AG04450 (cell line): ENCODE data around the gene HLA-F. TPM values are rescaled to one million over a fixed set of nuclear protein-coding genes. Genes with fewer than 3 reads are reported as not detected.

ENCODE experiments used
- CTCF ChIA-PET: fragments of 300-600, 350-600 bp; formaldehyde crosslinking; extraction: SDS; loops from one replicate; lab custom pipeline; 2022; ENCODE audit warnings: antibody characterized with exemption, inconsistent platforms; lab: Charles Lee
- POLR2A ChIA-PET: fragments of 350-600 bp; formaldehyde crosslinking; extraction: SDS; loops from one replicate; lab custom pipeline; 2021; ENCODE audit warnings: antibody characterized with exemption, inconsistent platforms; lab: Yijun Ruan, JAX
- DNase-seq: peaks from one replicate; pipeline ENCODE4 v3.0.0-alpha.2; 2011; ENCODE audit warnings: low read depth, low spot score
- H3K27ac ChIP-seq: one replicate; pipeline ENCODE4 v1.5.1; 2012; ENCODE audit warnings: low read depth, low read length, control low read depth
- H3K27me3 ChIP-seq: one replicate; pipeline ENCODE4 v1.6.0; 2012; ENCODE audit warnings: low read length; ENCODE audit not compliant: control insufficient read depth, insufficient read depth
- H3K4me3 ChIP-seq: 2 replicates; pipeline ENCODE4 v1.5.1; 2011; ENCODE audit warnings: mild to moderate bottlenecking, low read depth, low read length, control low read depth
- H3K9me3 ChIP-seq: 2 replicates; pipeline ENCODE4 v1.5.1; 2012; ENCODE audit warnings: low read length; ENCODE audit not compliant: control insufficient read depth, insufficient read depth
- CTCF ChIP-seq: IDR thresholded peaks from 2 replicates; pipeline ENCODE4 v1.5.1; 2011; ENCODE audit warnings: low read depth, low read length, control low read depth, inconsistent platforms
- polyA plus RNA-seq: library from polyadenylated mRNA; depleted of rRNA; stranded (reverse); fragments of >200 nt; gene quantifications from 2 replicates; pipeline ENCODE4 v1.2.3, GENCODE V29; 2011

HLA-F gene
- polyA plus RNA-seq, 1 experiment: 0.12 TPM

GRCh38 chr6:29694637-29695036, 28.6 kb upstream of the HLA-F start:
- Histone ChIP-seq H3K27me3 (no peaks in the 10 kb centered on the region), H3K27ac (no peak overlapping the region), H3K4me3 (no peak overlapping the region), H3K9me3 (peaks cover 5% of the 10 kb centered on the region; the same call in 1 of the 2 replicates)
- ChIA-PET CTCF (interaction anchor here (1.1 to 3.1 kb wide), 3 partner anchors 8 to 46 kb away, joined by 4 to 39 read pairs (median 15); no protein-coding TSS in a partner anchor), POLR2A (no interaction called here)
- no peak for DNase-seq
- TF ChIP-seq CTCF: no peak

DNA sequence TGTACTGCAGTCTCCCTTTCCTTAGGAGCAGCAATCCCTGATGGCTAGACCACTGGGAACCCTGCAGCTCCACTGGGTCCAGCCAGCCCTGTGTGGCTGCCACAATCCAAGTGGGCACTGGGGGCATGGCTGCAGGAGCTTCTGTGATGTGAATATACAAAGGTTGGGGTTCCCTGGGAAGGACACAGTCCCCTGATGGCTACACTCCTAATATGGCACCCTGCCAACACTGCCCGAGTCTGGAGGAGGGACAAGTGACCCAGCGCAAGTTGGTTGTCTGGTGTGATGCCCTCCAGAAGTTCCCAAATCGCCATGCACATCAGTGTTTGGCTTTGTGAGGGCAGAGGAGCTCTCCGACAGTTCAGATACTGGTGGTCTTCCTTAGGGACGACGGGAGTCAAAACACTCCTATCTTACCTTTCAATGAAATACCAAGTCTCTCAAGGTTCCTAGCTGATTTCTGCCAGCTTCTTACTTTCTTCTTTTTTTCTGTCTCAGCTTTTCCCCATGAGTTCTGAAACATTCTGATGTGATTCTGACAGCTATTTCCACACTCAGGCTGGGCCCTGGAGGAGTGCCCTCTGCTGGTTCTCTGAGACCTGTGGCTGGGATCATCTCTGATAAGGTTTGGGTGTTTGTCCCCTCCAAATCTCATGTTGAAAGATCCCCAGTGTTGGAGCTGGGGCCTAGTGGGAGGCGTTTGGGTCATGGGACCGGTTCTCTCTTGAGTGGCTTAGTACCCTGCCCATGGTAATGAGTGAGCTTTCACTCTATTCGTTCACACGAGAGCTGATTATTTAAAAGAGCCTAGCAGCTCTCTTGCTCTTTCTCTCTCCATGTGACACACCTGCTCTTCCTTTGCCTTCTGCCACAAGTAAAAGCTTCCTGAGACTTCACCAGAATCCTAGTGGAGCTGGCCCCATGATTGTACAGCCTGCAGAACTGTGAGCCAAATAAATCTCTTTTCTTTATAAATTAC, 26.8 kb upstream of the HLA-F start:
- no peak for DNase-seq
- ChIA-PET POLR2A (no interaction called here), CTCF (interaction anchor here (0.6 to 3.1 kb wide), 10 partner anchors 9 to 640 kb away, joined by 3 to 39 read pairs (median 4); no protein-coding TSS in a partner anchor)
- peaks cover 5% of the 10 kb centered on the region; the same call in 1 of the 2 replicates for H3K9me3 ChIP-seq
- no peak overlapping the region for H3K27ac ChIP-seq
- no peak overlapping the region for H3K4me3 ChIP-seq
- peak; percentile 51 for TF ChIP-seq CTCF
- H3K27me3 ChIP-seq: no peaks in the 10 kb centered on the region

DNA sequence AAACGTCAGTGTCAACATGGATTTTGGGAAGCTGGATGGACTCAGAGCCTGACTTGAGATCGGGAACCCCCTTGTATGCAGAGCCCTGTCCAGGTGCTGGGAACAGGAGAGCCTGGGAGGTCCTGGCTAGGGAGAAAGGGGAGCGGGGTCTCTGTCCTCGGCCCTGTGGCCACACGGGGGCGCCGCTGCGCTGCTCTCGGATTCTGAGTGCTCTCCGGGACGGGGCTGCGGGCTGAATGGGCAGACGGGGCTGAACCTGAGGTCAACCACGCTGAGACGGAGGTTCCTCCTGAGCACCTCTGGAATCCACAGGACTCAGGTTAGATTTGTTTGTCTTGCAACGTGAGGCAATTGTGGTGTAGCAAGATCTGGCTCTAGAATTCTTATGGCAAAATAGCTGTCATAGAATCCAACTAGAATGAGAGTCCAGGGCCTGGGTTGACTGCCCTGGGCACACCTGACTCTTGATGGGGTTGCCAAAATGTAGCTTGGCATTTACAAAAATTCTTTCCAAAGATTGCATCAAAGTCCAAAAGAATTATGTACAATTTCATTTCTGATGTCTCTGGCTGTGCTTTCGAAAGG, 20.6 kb upstream of the HLA-F start:
- POLR2A ChIA-PET: no interaction called here
- TF ChIP-seq CTCF: peak; percentile 63
- CTCF ChIA-PET: interaction anchor here (0.5 to 1.4 kb wide), 9 partner anchors 9 to 311 kb away, joined by 3 to 8 read pairs (median 4); no protein-coding TSS in a partner anchor
- Histone ChIP-seq H3K4me3 (no peak overlapping the region), H3K27ac (no peak overlapping the region), H3K9me3 (no peaks in the 10 kb centered on the region), H3K27me3 (peaks cover 8% of the 10 kb centered on the region)
- DNase-seq: no peak

DNA sequence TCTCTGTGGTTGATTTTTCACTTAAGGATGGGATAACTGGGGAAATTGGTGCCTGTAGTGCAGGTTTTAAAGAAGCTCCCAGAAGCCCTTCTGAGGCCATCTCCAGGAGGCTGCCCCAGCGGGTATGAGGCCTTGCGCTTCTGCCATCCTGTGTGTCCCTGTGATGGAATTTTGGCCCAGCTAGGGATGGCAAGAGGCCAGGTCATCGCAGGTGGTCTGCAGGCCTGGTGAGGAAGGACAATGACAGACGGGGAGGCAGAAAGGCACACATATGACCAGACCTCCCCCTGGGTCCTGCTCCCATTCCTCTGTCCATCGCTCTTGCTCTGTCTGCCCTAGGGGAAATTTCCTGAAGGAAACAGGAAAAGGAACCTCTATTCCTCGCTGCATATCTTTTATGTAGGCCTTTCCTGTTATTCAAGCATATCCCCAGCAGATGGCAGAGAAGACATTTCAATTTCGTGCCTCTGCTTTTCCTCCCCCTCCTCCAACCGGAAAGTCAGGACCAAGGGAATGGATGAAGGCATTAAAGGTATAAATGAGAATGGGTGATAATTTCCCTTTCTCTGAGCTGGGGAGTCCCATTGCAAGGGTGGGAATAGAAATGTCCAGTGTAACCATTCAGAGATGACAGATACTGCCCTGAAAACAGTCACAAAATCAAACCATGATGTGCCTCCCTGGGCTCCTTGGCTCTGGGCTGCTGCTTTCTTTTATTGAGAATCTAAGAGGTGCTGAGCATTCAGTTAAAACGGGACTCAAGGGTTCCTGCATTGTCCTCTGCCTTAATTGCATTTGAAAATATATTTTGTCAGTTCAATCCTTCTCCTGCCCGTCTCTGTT, 17.6 kb upstream of the HLA-F start:
- POLR2A ChIA-PET: no interaction called here

More for the DNA sequence above, 17.6 kb upstream of the HLA-F start:
- CTCF ChIA-PET: interaction anchor here (0.6 to 2.5 kb wide), 10 partner anchors 10 to 328 kb away, joined by 3 to 20 read pairs (median 3); no protein-coding TSS in a partner anchor
- no peak overlapping the region for H3K27ac ChIP-seq
- H3K9me3 ChIP-seq: no peaks in the 10 kb centered on the region
- peak; percentile 66 for TF ChIP-seq CTCF
- DNase-seq: peak; percentile 15
- H3K27me3 ChIP-seq: peaks cover 11% of the 10 kb centered on the region
- no peak overlapping the region for H3K4me3 ChIP-seq
